ENCODE data around the gene CRY2. TPM values are rescaled to one million over a fixed set of nuclear protein-coding genes. Genes with fewer than 3 reads are reported as not detected.

The CRY2 gene
- total RNA-seq, 4 donors from 2014 or later = 5.6 to 21.0 (median 13.4) TPM

DNA sequence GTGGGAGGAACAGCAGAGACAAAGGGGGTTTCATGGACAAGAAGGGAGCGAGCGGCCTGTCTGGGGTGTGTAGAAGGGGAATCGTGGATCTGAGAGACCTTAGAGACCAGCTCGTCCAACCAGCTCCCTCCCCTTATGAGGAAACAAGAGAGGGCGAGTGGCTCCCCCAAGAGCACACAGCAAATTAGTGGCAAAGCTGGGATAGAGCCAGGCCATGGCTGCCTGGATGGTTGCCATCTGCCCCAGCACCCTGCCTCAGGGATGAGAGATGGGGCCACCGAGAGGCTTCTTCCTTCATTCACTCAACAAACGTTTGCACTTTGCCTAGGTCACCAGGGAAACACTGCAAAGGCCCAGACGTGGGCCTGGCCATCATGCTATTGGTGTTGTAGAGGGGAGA, 42.3 kb downstream of the CRY2 start:
- TF ChIP-seq POLR2A (IDR thresholded peaks at IDR 0.05) = no peak
- TF ChIP-seq, protein P1, sequence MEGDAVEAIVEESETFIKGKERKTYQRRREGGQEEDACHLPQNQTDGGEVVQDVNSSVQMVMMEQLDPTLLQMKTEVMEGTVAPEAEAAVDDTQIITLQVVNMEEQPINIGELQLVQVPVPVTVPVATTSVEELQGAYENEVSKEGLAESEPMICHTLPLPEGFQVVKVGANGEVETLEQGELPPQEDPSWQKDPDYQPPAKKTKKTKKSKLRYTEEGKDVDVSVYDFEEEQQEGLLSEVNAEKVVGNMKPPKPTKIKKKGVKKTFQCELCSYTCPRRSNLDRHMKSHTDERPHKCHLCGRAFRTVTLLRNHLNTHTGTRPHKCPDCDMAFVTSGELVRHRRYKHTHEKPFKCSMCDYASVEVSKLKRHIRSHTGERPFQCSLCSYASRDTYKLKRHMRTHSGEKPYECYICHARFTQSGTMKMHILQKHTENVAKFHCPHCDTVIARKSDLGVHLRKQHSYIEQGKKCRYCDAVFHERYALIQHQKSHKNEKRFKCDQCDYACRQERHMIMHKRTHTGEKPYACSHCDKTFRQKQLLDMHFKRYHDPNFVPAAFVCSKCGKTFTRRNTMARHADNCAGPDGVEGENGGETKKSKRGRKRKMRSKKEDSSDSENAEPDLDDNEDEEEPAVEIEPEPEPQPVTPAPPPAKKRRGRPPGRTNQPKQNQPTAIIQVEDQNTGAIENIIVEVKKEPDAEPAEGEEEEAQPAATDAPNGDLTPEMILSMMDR (IDR thresholded peaks at IDR 0.05) = no peak
- no peak overlapping the region for H3K4me3 ChIP-seq
- H3K9me3 ChIP-seq = no peaks in the 10 kb centered on the region
- no peaks in the 10 kb centered on the region for H3K36me3 ChIP-seq
- H3K4me1 ChIP-seq = peaks cover 6 to 13% (median 9%) of the 10 kb centered on the region in 3 donors
- intact Hi-C loops (cut with DNase I) = no loop called here
- H3K27me3 ChIP-seq = peaks cover 0 to 18% (median 0%) of the 10 kb centered on the region in 4 donors
- DNase-seq = no peak
- no peak overlapping the region for H3K27ac ChIP-seq
- WGBS, 2 donors = 78 to 85% methylated on average over 7 to 8 of the region's 8 CpGs

DNA sequence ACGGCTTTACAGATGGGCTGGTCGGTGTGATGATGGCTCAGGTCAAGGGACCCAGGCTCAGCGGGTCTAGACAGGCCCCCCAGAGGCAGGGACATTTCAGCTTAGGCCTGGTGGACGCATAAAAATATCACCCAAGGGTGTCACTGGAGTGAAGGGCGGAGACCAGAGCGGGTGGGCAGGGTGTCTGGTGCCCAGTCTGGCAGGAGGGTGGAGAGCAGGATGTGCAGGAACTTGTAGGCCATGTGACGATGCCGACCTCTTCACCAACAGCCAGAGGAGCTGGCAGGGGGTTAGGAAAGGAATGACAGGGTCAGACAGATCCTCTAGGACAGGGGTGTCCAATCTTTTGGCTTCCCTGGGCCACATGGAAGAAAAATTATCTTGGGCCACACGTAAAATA, 42.7 kb downstream of the CRY2 start:
- H3K36me3 ChIP-seq = no peaks in the 10 kb centered on the region
- H3K9me3 ChIP-seq = no peaks in the 10 kb centered on the region
- intact Hi-C loops (cut with DNase I) = no loop called here
- no peak for DNase-seq
- peaks cover 6 to 12% (median 9%) of the 10 kb centered on the region in 3 donors for H3K4me1 ChIP-seq
- 71 to 77% methylated on average over 9 of the region's 9 CpGs for WGBS, 2 donors
- H3K4me3 ChIP-seq = no peak overlapping the region
- no peak for TF ChIP-seq POLR2A (IDR thresholded peaks at IDR 0.05)
- TF ChIP-seq, protein P1 (IDR thresholded peaks at IDR 0.05) = no peak
- peaks cover 0 to 22% (median 0%) of the 10 kb centered on the region in 4 donors for H3K27me3 ChIP-seq
- no peak overlapping the region for H3K27ac ChIP-seq

DNA sequence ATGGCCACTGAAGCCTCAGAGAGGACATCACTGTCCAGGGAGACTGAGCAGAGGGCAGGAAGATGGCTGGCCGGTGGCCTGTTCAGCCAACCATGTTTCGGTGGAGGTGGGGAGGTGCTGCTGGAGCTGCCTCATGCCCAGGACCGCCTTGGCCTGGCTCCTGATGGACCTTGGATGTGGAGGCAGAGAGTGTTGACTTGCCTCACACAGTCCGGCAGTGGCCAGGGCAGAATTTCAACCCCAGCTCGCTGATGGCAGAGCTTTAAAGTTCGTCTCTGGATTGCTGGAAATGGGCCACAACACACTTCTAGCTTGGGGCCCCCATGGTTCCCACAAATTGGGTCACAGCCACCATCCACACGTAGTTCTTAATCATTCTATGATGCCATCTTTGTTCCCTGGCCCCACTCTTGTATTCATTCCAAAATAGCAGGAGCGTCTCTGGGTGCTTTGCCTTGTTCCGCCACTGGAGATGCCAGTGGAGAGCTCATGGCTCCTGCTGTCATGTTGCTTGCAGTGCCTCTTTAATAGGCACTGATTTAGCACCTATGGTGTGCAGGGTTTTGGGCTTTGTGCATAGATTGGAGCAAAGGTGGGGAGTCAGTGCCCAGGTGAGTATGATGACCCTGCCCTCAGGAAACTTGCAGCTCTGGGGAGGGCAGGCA, 43.7 kb downstream of the CRY2 start:
- intact Hi-C loops (cut with DNase I) = no loop called here
- WGBS, 2 donors = 67 to 71% methylated on average over 9 of the region's 9 CpGs
- Histone ChIP-seq H3K4me1 (peaks cover 2 to 4% (median 3%) of the 10 kb centered on the region in 3 donors), H3K27ac (no peak overlapping the region), H3K27me3 (peaks cover 0 to 24% (median 0%) of the 10 kb centered on the region in 4 donors), H3K4me3 (no peak overlapping the region), H3K9me3 (no peaks in the 10 kb centered on the region), H3K36me3 (no peaks in the 10 kb centered on the region)
- TF ChIP-seq POLR2A (IDR thresholded peaks at IDR 0.05) = no peak
- TF ChIP-seq, protein P1 (IDR thresholded peaks at IDR 0.05) = no peak
- no peak for DNase-seq

DNA sequence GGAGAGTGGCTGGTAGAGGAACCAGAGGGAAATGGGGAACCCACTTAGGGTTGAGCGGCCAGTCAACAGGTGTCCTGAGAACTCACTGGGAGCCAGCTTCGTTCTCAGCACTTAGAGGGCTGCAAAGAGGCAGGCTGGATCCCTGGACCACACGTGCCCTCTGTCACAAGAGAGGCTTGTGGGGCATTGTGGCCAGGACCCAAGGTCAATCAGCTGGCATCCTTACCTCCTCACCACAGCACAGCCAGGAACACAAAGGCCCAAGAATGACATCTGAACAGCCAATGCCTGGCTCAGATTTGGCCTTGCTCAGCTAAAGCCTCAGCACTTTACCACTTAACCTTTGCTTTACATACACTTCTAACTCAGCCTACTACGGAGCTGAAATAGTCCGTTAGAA, 45.6 kb downstream of the CRY2 start:
- Histone ChIP-seq H3K4me3 (no peak overlapping the region), H3K27me3 (peaks cover 0 to 39% (median 0%) of the 10 kb centered on the region in 4 donors), H3K9me3 (no peaks in the 10 kb centered on the region), H3K27ac (no peak overlapping the region), H3K4me1 (no peaks in the 10 kb centered on the region), H3K36me3 (no peaks in the 10 kb centered on the region)
- DNase-seq = no peak
- 77 to 80% methylated on average over 4 of the region's 5 CpGs for WGBS, 2 donors
- intact Hi-C loops (cut with DNase I) = no loop called here
- TF ChIP-seq, protein P1 (IDR thresholded peaks at IDR 0.05) = no peak
- TF ChIP-seq POLR2A (IDR thresholded peaks at IDR 0.05) = no peak

DNA sequence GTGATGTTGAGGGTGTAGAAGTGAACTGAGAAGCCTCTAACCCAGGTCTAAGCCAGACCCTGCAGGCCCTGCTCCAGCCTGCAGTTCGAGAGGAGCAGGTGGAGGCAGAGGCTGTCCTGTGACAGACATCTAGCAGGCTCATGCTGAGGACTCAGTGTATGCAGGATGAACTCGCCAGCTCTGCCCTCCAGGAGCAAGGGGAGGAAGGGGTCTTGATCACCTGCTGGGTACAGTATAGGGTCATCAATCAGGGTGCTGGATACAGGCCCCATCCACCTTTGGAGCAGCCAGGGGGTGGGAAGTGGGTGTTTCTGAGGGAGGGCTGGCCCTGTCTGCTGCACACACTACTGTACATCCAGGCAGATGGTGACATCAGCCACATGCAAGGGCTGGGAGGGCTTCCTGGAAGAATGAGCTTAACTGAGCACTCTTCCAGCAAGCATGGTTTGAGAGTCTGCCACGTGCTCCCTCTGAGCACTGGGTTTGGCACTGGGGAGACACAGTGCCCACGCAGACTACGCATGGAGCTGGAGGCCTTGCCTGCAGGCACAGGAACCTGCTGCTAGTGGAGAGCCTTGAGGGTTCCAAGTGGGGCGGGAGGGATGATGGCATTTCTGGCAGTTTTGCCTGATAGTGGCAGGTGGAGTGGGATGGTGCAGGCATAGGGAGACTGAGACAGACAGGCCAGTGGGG, 47.4 kb downstream of the CRY2 start:
- no peak for DNase-seq
- Histone ChIP-seq H3K4me1 (peaks cover 7 to 13% (median 8%) of the 10 kb centered on the region in 3 donors), H3K27ac (no peak overlapping the region), H3K4me3 (no peak overlapping the region), H3K9me3 (no peaks in the 10 kb centered on the region), H3K27me3 (peaks cover 0 to 55% (median 0%) of the 10 kb centered on the region in 4 donors), H3K36me3 (no peaks in the 10 kb centered on the region)
- intact Hi-C loops (cut with DNase I) = no loop called here
- no peak for TF ChIP-seq POLR2A (IDR thresholded peaks at IDR 0.05)
- TF ChIP-seq, protein P1 (IDR thresholded peaks at IDR 0.05) = no peak
- 80% methylated on average over 1 to 3 of the region's 6 CpGs for WGBS, 2 donors

Data from esophagus squamous epithelium (tissue), 5 donors.